ENCODE results near the gene TMEM179B.
"Not testable (repeated sequence)": the region's sequence is repeated elsewhere in the genome, so short reads cannot be mapped to it uniquely, and the experiment has no call there.

Gene TMEM179B, protein sequence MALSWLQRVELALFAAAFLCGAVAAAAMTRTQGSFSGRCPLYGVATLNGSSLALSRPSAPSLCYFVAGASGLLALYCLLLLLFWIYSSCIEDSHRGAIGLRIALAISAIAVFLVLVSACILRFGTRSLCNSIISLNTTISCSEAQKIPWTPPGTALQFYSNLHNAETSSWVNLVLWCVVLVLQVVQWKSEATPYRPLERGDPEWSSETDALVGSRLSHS

DNA sequence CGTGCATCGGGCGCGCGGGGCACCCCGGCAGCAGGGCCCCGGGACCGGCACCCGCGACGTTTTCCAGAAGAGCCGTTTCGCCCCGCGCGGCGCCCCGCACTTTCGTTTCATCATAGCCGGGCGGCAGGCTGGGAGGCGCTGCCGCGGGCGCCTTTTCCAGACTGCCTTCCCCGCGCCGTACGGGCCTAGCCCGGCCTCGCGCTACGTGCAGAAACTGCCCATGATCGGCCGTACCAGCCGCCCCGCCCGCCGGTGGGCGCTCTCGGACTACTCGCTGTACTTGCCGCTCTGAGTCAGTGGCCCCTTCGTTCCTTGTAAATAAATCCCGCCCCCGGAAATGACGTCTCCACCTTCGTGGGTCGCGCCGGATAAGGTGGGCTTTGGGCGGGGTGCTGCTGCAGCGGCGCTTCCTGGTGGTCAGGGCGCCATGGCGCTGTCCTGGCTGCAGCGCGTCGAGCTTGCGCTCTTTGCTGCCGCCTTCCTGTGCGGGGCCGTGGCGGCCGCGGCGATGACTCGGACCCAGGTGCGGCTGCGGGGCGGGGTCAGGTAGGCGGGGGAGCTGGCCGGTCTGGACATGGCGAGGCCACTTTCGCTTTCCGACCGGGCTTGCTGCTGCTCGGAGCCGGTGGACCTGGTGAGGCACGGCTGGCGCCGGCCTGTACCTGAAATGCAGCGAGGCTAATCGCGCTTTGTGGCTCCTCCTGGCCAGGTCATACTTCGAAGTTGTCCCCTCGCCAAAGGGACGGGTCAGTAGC is at the start of gene TMEM179B:
Gene TMEM179B, plus strand, starts transcription at position 398 of the 755 bp plus-strand sequence. Its CDS starts 30 bp downstream, at position 428.
- TF ChIP-seq JUND (IDR thresholded peaks at IDR 0.05; ENCODE audit: low read depth) = peak; percentile 24; the same call in 1 of the 2 replicates
- peak; percentile 95 to 99 for DNase-seq (ENCODE audit: low read depth in 1 of 2, low spot score in 1 of 2)
- in situ Hi-C loops (cut with HindIII; ENCODE audit: low pct_unique_long_range_greater_than_20kb, low sequenced_read_pairs) = no loop called here

DNA sequence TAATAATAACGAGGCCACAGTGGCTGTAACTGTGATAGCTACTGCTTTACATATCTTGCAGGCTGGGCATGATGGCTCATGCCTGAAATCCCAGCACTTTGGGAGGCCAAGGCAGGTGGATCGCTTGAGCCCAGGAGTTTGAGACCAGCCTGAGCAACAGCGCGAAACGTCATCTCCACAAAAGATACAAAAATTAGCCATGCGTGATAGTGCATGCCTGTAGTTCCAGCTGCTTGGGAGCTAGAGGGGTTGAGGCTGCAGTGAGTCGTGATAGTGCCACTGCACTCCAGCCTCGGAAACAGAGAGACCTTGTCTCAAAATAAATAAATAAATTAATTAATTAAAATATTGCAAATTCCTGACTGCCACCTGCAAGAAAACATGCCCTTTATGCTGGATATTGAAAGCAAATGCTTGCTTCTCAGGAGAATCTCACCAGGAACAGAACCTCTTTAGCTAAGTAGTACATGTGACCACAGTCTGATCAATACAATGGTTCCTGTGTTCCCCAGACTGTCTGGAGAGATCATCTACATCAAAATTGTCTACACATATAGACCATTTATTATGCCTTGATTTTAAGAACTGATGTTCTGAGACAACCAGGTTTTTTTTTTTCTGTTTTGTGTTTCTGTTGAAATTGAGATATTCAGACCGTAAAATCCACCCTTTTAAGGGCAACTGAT is 39.6 kb upstream of the TMEM179B start:
- no peak for TF ChIP-seq JUND (IDR thresholded peaks at IDR 0.05; ENCODE audit: low read depth)
- in situ Hi-C loops (cut with HindIII; ENCODE audit: low pct_unique_long_range_greater_than_20kb, low sequenced_read_pairs) = no loop called here
- DNase-seq (ENCODE audit: low read depth in 1 of 2, low spot score in 1 of 2) = no peak

DNA sequence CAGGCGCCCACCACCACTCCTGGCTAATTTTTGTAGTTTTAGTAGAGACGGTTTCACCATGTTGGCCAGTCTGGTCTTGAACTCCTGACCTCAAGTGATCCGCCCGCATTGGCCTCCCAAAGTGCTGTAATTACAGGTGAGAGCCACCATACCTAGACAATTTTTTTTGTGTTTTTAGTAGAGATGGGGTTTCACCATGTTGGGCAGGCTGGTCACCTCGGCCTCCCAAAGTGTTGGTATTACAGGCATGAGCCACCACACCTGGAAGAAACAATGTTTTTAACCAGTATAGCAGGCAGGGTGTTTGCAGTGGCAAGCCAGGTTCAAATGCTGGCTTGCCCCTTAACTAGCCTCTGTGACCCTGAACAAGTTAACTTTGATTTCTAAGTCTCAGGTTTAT is 37.3 kb upstream of the TMEM179B start:
- DNase-seq (ENCODE audit: low read depth in 1 of 2, low spot score in 1 of 2); in situ Hi-C loops (cut with HindIII; ENCODE audit: low pct_unique_long_range_greater_than_20kb, low sequenced_read_pairs): not testable (repeated sequence)

DNA sequence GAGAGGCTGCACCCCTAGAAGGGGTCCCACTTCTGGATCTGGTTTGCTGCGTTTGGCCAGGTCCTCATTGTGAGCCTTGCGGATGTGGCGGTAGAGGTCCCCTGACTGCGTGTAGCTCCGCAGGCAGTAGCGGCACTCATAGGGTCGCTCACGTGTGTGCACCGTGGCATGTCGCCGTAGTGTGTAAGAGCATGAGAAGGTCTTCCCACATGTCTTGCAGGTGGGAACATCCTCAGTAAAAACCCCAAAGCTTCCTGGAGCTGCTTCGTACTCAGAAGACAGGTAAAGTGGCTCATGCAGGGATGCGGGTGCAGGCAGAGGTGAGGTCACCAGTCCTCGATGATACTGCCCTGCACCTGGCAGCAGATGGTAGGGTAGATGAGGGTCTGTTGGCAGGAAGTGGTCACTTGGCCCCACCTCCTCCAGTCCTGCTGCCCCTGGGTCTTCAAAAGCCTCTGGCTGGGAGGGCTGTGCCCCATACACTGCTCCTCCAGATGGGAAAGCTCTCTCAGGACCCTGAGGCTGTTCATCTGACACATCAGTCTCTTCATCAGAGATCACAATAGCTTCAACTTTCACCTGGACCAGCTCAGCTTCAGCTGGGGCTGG is 34.9 kb upstream of the TMEM179B start:
- in situ Hi-C loops (cut with HindIII; ENCODE audit: low pct_unique_long_range_greater_than_20kb, low sequenced_read_pairs) = no loop called here
- no peak for DNase-seq (ENCODE audit: low read depth in 1 of 2, low spot score in 1 of 2)
- no peak for TF ChIP-seq JUND (IDR thresholded peaks at IDR 0.05; ENCODE audit: low read depth)

DNA sequence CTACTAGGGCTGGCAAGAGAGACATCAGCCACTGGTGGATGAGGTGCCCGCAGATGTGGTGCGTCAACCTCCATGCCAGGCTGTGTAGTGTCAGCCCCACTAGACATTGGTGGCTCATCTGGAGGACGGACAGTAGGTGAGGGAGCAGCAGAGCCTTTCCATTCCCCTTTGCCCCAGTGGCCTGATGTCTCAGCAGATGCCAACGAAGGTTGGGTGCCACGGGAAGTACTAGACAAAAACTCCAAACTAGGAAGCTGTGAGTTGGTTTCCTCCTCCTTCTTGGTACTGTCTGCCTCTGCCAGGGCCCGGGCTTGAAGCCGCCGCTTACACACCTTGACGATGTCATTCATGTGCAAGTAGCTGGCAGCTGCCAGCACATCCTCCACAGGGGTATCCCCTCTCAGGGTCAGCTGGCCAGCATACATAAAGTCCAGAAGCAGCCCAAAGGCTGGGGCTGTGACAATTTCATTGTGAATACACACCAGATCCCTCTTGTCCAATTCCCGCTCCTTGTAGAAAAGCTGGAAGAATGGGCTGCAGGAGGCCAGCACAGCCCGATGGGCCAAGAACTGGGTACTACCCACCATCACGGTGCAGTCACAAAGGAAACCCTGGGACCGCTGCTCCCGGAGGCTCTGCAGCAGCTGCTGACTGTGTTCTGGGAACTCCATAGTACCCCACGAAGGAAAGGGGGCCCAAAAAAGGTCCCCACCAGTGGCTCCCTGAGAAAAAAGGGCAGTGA is 34.0 kb upstream of the TMEM179B start:
- no peak for DNase-seq (ENCODE audit: low read depth in 1 of 2, low spot score in 1 of 2)
- TF ChIP-seq JUND (IDR thresholded peaks at IDR 0.05; ENCODE audit: low read depth) = no peak

DNA sequence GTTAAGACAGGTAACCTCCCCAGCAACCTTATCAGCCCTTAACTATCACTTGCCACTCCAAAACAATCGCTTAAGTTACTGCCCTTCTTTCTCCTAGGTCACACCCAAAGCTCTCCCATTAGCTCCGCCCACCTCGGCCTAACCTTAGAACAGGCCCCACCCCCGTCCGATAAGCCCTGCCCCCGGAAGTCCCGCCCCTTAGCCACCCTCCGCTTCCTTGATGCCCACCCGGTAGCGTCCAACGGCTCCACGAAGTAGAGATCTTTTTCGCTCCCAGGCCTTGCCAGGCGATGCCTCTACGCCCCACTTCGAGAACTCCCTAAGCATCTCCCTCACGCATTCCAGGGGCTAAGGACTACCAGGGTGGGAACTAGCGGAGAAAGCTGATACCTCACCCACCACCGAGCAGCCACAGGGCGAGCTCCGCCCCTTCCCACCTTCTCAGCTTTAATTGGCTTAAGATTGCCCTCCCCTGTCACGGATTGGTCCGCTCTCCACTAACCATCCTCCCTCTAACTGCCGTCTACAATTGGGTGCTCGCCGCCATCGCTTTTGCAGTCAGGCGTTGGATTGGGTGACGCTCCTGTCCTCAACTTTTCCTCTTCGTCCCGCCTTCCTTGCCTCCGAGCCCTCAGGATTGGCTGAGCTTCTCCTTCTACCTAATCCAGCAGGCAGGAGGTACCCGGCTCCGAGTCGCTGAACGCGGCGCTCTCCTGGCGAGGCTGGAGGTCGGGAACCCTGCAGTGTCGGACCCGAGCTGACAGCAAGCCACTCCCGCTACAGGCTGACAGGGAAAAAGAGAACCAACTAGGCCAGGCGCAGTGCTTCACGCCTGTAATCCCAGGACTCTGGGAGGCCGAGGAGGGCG is 33.2 kb upstream of the TMEM179B start, which contains the start of gene ZBTB3:
Gene ZBTB3, minus strand, starts transcription at position 425 of the 868 bp plus-strand sequence. CDS start 496 bp downstream, outside the sequence.
- in situ Hi-C loops (cut with HindIII; ENCODE audit: low pct_unique_long_range_greater_than_20kb, low sequenced_read_pairs) = no loop called here
- peak; percentile 97 to 100 for DNase-seq (ENCODE audit: low read depth in 1 of 2, low spot score in 1 of 2)
- no peak for TF ChIP-seq JUND (IDR thresholded peaks at IDR 0.05; ENCODE audit: low read depth)

More for the DNA sequence above, 34.0 kb upstream of the TMEM179B start:
- in situ Hi-C loops (cut with HindIII; ENCODE audit: low pct_unique_long_range_greater_than_20kb, low sequenced_read_pairs) = no loop called here

DNA sequence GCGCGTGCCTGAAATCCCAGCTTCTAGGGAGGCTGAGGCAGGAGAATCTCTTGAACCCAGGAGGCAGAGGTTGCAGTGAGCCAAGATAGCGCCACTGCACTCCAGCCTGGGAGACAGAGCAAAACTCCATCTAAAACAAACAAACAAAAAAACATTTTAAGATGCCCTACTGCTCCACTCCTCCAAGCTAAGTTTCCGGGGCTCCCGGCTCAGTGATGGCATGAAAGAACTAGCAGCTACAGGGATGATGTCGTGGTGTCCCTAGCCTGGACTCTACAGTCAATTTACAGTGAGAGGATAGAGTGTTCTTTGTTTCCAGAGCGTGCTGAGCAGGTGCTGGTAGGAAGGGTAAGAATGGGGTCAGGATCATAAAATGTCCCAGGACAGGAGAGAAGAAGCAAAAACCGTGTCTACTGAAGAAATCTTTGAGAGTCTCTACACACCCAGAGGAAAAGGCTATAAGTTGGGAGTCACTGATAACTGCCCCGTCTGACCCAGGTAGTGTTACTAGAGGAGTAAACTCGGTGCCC is 32.1 kb upstream of the TMEM179B start:
- TF ChIP-seq JUND (IDR thresholded peaks at IDR 0.05; ENCODE audit: low read depth) = no peak
- in situ Hi-C loops (cut with HindIII; ENCODE audit: low pct_unique_long_range_greater_than_20kb, low sequenced_read_pairs) = no loop called here
- no peak for DNase-seq (ENCODE audit: low read depth in 1 of 2, low spot score in 1 of 2)

DNA sequence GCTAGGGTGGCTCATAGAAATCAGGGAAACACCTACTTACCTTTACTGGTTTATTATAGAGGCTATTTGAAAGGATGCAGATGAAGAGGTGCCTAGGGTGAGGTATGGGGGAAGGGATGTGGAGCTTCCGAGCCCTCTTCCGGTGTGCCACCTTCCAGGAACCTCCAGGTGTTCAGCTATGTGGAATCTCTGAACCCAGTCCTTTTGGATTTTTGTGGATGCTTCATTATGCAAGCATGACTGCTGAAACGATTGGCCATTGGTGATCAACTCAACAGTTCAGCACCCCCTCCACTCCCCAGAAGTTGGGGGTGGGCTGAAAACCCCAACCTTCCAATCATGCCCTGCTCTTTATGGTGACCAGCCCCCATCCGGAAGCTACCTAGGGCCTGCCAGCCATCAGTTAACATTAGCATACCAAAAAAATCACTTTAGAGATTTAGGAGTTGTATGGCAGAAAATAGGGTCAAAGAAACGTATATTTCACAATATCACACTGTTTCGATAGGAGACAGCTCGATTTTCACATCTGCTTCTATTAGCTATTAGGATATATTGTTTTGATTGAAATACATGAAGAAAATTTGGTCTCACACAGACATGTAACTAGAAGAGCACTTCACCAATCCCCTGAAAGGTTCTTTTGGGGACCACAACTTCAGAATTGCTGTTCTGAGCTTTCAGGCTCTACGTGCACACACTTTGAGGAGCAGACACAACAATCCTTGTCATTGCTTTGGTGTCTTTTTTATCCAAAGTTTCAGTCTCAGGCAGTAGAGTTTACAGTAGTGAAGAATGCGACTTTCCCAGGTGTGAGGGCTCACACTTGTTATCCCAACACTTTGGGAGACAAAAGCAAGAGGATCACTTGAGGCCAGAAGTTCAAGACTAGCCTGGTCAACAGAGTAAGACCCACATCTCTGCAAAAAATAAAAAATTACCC is 29.1 kb upstream of the TMEM179B start:
- in situ Hi-C loops (cut with HindIII; ENCODE audit: low pct_unique_long_range_greater_than_20kb, low sequenced_read_pairs) = no loop called here
- no peak for DNase-seq (ENCODE audit: low read depth in 1 of 2, low spot score in 1 of 2)
- no peak for TF ChIP-seq JUND (IDR thresholded peaks at IDR 0.05; ENCODE audit: low read depth)

DNA sequence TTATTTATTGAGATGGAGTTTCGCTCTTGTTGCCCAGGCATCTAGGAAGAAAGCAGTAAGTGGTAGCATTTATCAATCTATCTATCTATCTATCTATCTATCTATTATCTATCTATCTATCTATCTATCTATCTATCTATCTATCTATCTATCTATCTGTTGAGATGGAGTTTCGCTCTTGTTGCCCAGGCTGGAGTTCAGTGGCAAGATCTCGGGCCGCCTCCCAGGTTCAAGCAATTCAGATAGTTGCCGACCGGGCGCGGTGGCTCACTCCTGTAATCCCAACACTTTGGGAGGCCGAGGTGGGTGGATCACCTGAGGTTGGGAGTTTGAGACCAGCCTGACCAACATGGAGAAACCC is 26.4 kb upstream of the TMEM179B start:
- DNase-seq (ENCODE audit: low read depth in 1 of 2, low spot score in 1 of 2); in situ Hi-C loops (cut with HindIII; ENCODE audit: low pct_unique_long_range_greater_than_20kb, low sequenced_read_pairs): not testable (repeated sequence)

DNA sequence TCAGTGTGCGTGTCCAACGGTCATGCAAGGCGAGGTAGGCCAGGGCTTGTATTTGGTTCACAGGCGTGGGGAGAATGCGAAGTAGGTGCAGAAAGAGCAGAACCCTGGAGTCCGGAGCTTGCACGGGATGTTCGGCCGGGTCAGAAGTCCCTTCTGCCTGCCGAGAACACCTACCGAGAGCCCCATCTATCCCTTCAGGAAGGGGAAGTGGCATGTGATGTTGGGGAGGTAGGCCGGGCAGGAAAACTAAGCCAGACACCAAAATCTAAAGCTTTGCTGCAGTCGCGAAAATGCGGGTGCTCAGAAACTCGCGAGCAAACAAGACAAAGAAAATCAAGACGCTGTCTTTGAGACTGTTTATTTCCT is 16.4 kb upstream of the TMEM179B start:
- in situ Hi-C loops (cut with HindIII; ENCODE audit: low pct_unique_long_range_greater_than_20kb, low sequenced_read_pairs) = no loop called here
- DNase-seq (ENCODE audit: low read depth in 1 of 2, low spot score in 1 of 2) = no peak
- TF ChIP-seq JUND (IDR thresholded peaks at IDR 0.05; ENCODE audit: low read depth) = no peak

All from T47D (cell line).